HG02588 (cell line): Measurements from ENCODE around the gene FOXS1.

Experiments used
- ATAC-seq: cut with Tn5 transposase; IDR thresholded peaks from one replicate; pipeline ENCODE4 v1.9.1; 2021; ENCODE audit warnings: mild to moderate bottlenecking, moderate library complexity; ENCODE audit not compliant: unreplicated experiment

The FOXS1 gene

DNA sequence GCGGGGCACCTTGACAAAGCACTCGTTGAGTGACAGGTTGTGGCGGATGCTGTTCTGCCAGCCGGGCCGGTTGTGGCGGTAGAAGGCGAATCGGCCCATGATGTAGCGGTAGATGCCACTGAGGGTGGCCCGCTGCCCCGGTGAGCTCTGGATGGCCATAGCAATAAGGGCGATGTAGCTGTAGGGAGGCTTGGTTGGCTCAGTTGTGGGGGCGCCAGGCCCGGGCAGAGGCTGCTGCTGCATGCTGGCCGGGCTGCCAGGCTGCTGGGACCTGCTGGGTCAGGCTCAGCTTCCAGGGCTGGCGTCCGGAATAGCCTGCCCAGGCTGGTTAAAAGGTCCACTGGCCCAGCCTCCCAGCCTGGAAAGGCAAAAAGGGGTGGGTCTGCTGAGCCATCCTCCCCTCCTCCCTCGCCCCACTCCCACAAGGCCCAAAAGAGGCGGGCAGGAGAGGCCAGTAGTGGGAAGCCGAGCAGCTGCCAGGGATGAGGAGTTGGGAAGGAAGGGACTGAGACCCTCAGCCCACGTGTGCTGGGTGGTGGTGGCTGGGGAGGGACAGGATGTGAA, at the start of gene FOXS1:
FOXS1 (minus strand) TSS at position 305 of the 564 bp plus-strand sequence; CDS start at position 243, 62 bp downstream.
- no peak for ATAC-seq

DNA sequence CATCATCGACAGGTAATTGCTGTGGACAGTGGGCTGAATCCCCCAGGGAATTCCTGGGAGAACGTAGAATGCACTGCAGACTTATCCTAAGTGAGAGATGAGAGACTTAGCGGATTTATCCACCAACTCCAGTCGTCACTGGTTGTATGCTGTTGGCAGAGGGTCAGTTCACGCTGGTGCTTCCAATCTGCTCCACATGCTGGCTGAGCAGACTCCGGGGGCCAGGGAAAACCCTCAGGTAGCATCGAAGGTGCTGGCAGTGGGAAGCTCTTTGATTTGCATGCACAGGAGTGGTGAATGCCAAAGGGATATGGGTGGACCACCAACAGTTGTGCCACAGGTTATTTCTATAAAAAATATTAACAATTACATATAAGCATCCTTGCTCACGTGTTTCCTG, 45.2 kb upstream of the FOXS1 start:
- no peak for ATAC-seq

DNA sequence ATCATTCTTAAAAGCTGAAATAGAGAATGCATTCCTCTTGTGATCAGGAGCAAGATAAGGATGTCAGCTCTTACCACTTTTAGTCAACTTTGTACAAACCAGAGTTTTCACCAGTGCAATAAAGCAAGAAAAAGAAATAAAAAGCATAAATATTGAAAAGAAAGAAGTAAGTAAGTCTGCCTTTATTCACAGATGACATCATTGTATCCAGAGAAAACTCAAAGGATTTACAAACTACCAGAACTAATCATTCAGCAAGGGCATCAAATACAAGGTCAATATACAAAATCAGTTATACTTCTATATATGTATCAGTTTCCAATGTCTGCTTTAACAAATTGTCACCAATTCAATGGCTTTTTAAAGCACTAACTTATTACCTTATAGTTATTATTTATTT, 38.4 kb upstream of the FOXS1 start:
- ATAC-seq = no peak

GRCh38 chr20:31881945-31882344, 36.5 kb upstream of the FOXS1 start:
- ATAC-seq = no peak

GRCh38 chr20:31879143-31879987, 34.0 kb upstream of the FOXS1 start:
- ATAC-seq = peak; percentile 82

DNA sequence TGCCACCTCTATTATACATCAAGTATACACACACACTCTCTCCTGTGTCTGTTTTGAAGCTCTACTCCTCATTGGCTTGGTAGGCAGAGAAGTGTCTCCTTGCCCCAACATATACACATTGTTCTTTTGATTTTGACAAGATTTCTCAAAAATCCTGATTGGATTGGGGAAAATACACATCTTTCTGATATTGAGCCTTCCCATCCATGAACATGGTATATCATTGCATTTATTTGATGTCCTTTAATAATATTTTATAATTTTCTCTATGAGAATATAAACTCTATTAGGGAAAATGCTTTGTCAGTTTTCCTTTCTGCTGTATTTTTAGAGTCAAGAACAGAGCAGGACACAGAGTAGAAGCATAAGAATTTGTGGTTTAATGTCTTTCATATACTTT, 32.3 kb upstream of the FOXS1 start:
- ATAC-seq = no peak

DNA sequence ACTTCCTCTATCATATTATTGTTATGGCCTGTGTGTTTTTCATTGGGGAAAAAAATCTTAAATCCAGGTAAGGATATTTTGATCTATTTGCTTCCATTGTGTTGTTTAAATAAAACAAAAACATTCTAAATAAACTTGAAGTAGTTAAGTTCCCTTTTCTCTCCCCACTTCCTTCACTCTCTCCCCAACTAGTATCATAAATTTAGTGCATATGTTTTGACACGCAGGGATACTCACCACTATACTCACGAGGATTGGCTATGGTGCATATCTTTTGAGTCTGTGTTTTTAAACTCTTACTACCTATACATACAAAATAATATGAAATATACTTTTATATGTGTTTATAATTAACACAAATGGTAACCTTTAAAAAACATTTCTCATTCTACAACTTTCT, 30.3 kb upstream of the FOXS1 start:
- ATAC-seq = no peak

DNA sequence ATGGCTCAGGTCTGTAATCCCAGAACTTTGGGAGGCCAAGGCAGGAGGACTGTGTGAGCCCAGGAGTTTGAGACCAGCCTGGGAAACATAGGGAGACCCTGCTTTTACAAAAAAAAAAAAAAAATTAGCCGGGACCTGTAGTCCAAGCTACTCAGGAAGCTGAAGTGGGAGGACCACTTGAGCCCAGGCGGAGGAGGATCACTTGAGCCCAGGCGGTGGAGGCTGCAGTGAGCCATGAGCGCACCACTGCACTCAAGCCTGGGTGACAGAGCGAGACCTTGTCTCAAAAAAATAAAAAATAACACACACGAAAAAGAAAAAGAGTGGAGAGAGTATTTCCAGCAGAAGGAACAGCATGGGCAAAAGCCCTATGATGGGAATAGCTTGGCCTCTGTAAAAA, 27.0 kb upstream of the FOXS1 start:
- no peak for ATAC-seq

DNA sequence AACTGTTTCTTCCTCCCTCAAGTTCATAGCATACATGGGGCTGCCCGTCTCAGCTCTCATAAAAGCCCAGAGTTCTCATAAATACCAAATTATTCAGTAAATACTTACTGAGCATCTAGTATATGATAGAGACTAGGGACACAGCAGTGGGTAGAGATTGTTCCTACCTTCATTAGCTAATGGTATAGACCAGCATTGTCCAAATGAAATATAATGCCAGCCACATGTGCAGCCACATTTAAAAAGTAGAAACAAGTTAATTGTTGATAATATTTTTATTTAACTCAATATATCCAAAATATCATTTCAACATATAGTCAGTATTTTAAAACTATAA, 26.2 kb upstream of the FOXS1 start:
- no peak for ATAC-seq

GRCh38 chr20:31870726-31871617, 25.6 kb upstream of the FOXS1 start:
- no peak for ATAC-seq

GRCh38 chr20:31869942-31870725, 24.7 kb upstream of the FOXS1 start, which contains the start of the genes DUSP15 and TTLL9:
Gene DUSP15, minus strand, starts transcription at chr20:31870527. Its CDS starts 190 bp downstream, at chr20:31870337.
Gene TTLL9, plus strand, starts transcription at chr20:31870634. Its CDS starts 493 bp downstream, at chr20:31871127.
- ATAC-seq = no peak

DNA sequence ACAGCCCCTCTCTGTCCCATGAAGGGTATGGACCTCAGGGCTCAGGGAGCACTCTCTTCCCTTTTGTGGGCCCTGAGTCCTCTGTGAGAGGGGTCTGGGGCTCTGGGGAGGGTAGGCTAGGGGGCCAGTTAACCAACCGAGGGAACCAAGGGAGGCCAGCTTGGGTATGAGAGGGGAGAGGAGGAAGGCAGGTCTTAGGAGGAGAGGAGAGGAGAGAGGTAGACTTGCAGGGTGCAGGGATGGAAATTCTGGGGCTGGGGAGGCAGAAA, 24.2 kb upstream of the FOXS1 start:
- ATAC-seq = no peak

DNA sequence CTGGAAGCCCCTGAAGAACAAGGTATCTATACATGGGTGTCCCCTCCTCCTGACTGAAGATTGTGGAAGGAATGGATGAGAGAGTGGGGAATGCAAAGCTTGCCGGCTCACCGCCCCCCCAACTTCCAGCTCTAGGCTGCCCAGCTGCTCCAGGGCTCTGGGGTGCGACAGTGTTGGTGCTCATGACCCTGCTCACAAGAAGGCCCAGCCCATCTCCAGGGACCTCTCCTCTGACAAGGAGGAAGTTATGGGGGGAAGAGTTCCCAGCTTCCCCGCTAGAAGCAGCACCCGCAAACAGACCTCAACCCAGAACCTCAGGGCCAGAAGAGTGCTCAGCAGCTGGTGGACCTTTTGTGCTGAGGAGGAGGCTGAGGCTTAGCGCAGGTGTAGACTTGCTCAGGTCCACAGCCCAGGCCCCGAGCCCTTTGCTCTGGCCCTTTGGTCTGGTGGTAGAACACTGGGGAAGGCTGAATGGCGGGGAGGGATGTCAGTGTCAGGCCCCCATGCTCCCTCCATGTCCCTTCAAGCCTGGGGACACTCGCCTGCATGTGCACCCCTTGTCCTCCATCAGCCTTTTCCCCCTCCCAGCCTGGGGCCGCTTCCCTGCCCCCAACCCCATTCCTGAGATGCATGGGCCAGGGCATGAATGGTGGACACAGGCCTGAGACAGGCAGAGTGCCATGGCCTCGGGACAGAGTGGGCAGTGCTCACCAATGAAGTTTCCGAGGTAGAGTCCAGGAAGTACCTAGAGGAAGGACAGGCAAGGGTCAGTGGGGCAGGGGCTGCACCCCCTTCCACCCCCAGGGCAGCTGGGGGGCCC, 23.7 kb upstream of the FOXS1 start:
- ATAC-seq = no peak

DNA sequence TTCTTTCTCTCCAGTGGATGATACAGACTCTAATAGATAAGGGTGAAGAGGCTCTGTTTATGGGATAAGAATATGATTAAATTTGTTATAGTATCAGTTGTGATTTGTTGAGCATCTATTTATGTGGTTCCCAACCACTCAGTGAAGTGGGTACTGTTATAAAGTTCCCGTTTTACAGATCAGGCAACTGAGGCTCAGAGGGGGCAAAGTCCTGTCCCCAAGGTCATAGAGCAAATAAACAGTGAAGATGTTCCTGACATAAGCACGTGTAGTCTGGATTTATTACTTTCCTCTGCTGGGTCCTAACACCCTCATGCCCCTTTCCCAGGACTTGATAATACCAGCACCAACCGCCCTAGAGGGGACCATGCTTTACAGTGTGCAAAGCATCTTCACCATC, 20.8 kb upstream of the FOXS1 start:
- no peak for ATAC-seq

GRCh38 chr20:31864521-31865400, 19.4 kb upstream of the FOXS1 start:
- no peak for ATAC-seq

- no peak for ATAC-seq
Measured at GRCh38 chr20:31863296-31864085, 18.1 kb upstream of the FOXS1 start.

GRCh38 chr20:31862506-31862905, 17.1 kb upstream of the FOXS1 start:
- no peak for ATAC-seq

GRCh38 chr20:31862157-31862470, 16.7 kb upstream of the FOXS1 start:
- ATAC-seq = no peak
